Stimulated activated CD4-positive, alpha-beta T cell treated with anti-CD3 and anti-CD28 coated beads, Interleukin-4, amount 100 ng/mL, for 4 hours (primary cell): Measurements from ENCODE around the gene WDR35.
"Not testable (repeated sequence)": the region's sequence is repeated elsewhere in the genome, so short reads cannot be mapped to it uniquely, and the experiment has no call there.

Experiments
- DNase-seq, 2 experiments: peaks; one replicate each; pipeline ENCODE4 v3.0.0-alpha.2; 2020

Gene WDR35

DNA sequence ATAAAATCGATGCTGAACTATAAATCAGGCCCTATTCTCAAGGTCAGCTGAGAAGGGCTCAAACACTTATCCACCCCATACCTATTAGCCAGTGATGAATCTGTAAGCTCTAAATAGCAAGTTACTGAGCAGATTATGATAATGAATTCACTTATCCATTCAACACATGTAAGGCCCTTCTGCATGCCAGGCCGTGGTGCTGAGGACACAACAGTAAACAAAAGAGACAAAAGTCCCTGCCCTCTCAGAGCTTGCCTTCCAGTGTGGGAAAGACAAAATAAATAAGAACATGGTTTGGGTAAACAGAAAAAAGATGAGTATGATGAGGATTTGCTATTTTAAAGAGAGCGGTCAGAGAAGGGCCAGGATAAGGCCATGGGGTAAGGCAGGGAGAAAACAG, 99.8 kb downstream of the WDR35 start:
- DNase-seq, result no peak

GRCh38 chr2:19888831-19889230, 101.1 kb downstream of the WDR35 start:
- no peak for DNase-seq

DNA sequence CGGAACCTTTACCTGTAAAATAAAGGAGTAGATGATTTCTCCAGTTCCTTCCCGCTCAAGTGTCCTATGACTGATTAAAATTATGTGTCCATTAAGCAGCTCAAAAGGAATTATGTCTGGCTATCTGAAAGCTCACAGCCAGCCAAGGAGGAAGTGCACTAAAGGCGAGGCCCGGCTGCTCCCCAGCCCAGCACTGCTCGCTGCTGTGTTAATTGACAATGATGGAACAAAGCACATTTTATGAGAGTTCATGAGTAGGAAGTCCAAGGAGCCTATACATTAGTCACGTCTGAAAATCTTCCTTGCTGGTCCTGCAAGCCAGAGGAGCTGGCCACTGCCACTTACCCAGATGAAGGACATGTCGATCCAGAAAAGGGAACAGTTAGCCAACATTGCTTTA, 102.4 kb downstream of the WDR35 start:
- DNase-seq, result no peak

DNA sequence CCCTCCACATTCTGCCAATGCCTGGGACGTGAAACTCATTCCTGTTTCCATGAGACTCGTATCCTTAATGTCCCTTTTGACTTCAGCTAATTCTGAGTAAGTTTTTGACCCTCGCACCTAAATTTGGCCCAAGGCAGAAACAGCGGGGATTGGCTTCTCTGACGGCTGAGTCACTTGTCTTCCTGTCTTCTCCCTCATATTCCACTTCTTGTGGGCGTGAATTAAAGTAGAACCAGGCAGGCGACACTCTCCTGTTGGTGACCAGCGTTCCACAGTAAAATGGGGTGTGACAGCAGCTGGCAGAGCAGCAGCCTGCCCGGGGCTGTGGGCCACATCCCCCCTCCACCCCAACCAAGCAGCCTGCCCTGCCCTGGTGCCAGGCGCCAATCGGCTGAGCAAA, 103.6 kb downstream of the WDR35 start:
- no peak for DNase-seq

GRCh38 chr2:19885791-19886190, 104.1 kb downstream of the WDR35 start:
- DNase-seq, result no peak

DNA sequence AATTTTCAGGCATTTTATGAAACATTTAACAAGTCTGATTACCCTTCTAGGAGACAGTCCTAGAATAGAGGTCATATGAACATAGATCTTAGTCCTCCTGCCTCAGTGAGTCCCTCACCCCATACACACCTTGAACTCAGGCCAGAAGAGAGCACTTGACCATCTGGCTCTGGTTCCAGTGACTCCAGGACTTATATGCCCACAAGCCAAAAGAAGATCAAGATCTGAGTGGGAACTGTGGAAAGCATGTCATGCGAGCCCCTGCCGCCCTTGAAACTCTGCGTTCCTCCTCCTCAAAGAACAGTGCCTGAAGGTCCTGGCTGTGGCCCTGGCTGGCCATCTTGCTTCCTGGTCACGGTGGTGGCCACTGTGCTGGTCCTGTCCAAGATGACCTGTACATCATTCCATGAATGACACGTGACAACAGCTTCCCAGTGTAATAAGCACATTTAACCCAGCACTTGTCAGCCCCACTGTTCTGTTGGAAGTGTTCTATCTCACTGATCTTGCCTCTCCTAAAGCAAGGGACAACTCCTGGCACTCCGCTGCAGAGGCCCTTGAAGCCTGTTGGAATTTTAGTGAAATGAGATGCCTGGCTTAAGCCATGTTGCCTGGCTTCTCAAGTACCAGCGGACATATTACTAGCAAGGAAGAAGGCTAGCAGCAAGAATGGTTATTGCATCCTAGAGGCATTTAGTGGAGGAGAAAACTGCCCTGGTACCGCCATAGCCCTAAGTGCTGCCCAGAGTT, 105.8 kb downstream of the WDR35 start:
- DNase-seq, result no peak

- no peak for DNase-seq
Measured at GRCh38 chr2:19883486-19883885, 106.4 kb downstream of the WDR35 start.

GRCh38 chr2:19882286-19882685, 107.6 kb downstream of the WDR35 start:
- DNase-seq, result no peak

DNA sequence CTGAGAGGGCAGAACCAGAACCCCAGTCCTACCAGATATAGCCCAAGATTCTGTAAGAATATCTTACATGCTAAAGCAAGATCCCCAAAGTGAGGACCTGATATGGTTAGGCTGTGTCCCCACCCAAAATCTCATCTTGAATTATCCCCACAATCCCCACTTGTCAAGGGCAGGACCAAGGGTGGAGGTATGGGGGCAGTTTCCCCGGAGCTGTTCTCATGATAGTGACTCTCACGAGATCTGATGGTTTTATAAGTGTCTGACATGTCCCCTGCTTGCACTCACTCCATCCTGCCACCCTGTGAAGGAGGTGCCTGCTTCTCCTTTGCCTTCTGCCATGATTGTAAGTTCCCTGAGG, 108.0 kb downstream of the WDR35 start:
- DNase-seq, result no peak

- DNase-seq, result no peak
Measured at GRCh38 chr2:19881221-19881907, 108.5 kb downstream of the WDR35 start.

DNA sequence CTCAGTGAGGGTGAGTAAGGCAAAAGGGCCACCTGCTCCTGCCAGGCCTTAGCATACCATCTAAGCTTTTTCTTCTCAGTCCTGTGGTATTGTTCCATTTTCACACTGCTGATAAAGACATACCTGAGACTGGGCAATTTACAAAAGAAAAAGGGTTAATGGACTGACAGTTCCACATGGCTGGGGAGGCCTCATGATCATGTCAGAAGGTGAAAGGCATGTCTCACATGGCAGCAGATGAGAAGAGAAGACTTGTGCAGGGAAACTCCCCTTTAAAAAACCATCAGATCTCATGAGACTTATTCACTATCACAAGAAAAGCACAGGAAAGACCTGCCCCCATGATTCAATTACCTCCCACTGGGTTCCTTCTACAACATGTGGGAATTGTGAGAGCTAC, 109.7 kb downstream of the WDR35 start:
- DNase-seq, result not testable (repeated sequence)

- no peak for DNase-seq
Measured at GRCh38 chr2:19879120-19879519, 110.8 kb downstream of the WDR35 start.

- no peak for DNase-seq
Measured at GRCh38 chr2:19878268-19879046, 111.4 kb downstream of the WDR35 start.

DNA sequence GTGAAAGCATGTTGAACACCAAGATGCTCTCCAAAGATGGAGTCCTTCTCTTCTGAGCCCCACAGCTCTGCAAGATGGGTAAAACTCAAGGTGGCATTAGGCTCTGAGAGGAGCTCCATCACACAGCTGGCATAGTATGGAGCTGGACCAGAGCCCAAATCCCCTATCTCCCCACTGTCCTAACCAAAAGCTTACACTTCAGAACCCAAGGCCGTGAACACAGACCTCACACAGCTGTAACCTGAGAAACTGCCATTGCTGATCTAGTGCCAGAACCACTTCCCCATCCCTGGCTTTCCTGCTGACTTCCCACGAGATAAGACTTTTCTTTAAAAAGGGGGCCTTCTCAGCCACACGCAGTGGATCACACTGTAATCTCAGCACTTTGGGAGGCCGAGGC, 113.2 kb downstream of the WDR35 start:
- no peak for DNase-seq

GRCh38 chr2:19875280-19875679, 114.6 kb downstream of the WDR35 start:
- DNase-seq, result no peak

- no peak for DNase-seq
Measured at GRCh38 chr2:19874726-19875125, 115.2 kb downstream of the WDR35 start.

- DNase-seq, result no peak
Measured at GRCh38 chr2:19873014-19873413, 116.9 kb downstream of the WDR35 start.

GRCh38 chr2:19872302-19872701, 117.6 kb downstream of the WDR35 start:
- DNase-seq, result no peak

DNA sequence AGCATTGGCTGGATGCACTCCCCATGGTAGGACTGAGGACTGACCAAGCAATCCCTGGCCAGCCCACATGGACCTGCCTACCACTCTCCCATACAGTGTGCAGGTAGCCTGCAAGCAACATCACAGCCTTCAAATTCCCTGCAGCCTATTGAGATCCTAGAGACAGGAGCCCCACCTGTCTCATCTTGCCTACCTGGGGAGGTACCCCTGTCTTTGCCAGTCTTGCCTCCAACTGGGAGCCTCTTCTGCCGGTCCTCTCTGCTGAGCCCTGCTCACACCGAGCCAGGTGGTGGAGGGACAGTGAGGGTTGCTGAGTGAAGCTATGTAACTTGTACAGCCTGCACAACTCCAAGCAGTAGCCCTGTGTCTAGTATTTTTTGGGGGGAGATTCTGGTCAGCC, 118.1 kb downstream of the WDR35 start:
- DNase-seq, result no peak

DNA sequence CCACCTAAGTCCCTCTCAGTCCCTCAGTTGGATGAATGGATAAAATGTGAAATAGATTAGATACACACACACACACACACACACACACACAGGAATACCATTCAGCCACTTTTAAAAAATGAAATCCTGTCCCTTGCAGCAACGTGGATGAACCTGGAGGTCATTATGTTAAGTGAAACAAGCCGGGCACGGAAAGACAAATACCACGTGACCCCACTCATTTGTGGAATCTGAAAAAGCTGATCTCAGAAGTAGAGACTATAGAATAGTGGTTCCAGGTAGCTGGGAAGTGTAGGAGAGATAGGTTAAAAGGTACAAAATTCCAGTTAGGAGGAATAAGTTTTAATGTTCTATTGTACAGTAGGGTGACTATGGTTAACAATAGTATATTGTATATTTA, 119.1 kb downstream of the WDR35 start:
- no peak for DNase-seq

DNA sequence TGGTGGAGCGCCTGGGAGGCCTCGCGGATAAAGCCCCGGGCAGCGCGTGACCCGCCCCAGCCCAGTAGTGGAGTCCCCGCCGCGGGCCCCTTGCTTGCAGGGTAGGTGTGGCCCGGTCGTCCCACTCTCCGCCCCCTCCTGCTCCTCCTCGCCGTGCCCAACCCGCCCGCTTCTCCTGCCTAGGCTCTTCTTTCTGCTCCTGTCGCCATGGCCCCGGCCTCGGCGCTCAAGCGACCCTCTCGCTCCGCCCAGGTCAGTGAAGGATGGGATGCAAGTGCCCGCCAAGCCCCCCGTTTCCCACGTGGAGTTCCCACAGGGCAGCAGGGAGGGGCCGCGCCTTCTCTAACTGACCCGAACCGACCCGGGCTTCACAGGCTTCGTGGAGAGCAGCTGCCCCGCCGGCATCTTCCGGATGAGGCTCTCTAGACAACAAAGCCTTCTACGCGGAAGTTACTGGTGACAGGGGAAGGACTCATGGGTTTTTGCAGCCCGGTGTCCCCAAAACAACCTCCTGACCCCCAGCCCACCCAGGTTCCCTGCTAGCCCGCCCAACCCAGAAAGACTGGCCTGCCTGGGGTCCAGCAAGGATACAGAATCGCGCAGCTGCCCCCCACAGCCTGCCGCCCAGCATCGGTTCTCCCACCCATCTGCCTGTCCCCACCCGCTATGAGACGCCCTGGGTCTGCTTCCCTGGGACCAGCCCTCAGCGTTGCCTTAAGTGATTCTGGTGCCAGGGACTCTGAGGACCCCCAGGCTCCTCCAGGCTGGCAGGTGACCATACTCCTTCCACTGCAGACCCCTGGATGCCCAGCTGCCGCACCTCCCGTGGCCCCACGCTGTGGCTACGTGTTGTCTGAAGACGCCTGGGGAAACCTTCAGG, 121.0 kb downstream of the WDR35 start:
- peak; percentile 57 to 60 for DNase-seq

DNA sequence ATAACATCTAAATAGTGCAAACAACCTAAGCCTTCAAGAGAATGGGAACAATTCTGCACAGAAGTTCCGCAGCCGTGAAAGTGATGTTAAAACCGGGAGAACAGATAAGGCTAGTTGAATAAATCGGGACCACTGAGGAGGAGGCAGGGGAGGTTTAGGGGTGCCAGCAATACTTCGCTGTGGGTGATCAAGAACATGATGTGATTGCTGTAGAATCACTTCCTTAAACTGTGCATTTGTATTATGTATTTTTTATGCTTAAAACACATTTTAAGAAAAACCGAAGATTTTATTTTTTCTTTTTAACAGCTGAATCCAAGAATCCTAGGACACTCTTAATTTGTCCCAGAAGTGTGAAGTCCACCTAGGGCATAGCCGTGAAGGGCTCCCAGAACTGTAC, 121.7 kb downstream of the WDR35 start:
- no peak for DNase-seq

DNA sequence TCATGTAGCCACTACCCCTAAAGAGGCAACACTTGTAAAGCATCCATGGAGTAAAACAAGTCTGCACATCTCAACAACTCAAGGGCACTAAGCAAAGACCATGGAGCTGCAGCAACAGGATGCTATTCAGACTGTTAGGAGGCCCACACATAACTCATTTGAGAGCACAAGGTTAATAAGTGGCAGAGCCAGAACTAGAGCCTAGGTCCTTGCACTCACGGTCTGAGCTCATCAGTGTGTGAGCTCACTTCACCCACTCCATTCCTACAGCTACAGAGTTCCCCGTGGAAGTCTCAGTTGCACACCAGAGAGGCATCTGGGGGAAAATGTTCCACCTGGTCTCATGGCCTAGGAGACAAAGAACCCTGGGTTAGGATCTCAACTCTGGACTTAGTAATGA, 123.1 kb downstream of the WDR35 start:
- DNase-seq, result no peak
